Erythroblast (primary cell): Measurements from ENCODE around the gene FER1L5.

Experiments used
- GATA1 ChIP-seq: IDR thresholded peaks from 2 replicates; pipeline ENCODE4 v1.6.1; 2011; ENCODE audit warnings: low read depth, mild to moderate bottlenecking, control low read depth, low read length, moderate library complexity
- POLR2A ChIP-seq: IDR thresholded peaks from 2 replicates; pipeline ENCODE4 v1.6.1; 2011; ENCODE audit warnings: mild to moderate bottlenecking, low read length

DNA sequence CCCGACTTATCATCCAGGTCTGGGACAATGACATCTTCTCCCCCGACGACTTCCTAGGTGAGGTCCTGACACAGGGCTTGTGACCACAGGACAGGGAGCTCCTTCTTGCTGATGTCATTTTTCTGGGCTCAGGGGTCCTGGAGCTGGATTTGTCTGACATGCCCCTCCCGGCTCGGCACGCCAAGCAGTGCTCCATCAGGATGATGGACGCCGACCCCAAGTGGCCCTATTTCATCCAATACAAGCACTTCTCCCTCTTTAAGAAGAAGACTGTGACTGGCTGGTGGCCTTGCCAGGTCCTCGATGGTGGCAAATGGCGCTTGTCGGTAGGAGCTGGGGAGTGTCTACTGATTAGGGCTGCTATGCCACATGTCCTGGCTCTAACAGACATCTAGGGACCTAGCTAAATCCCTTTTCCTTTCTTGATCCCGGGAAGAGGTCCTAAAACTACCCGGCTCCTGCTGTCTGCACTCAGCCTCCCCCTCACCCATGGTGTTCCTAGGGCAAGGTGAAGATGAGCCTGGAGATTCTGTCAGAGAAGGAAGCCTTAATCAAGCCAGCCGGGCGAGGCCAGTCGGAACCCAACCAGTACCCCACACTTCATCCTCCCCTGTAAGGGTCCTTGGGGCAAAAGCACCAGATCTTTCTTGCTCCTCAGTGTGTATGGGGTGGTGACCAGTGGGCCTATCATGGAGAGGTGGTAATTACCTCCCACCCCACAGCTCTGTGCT lies 60.6 kb downstream of the FER1L5 start:
- TF ChIP-seq POLR2A, result no peak
- TF ChIP-seq GATA1, result no peak
